OCI-LY3 (cell line): ENCODE results near the gene RNASE12.

Experiments
- CTCF ChIP-seq: fragments of 200-600, 300-600 bp; sonication (generic); IDR thresholded peaks from 2 replicates; pipeline ENCODE4 v1.5.1; 2014; ENCODE audit warnings: antibody characterized with exemption, low read length, low read depth
- EZH2phosphoT487 ChIP-seq: fragments of 200-600 bp; shearing (Covaris generic); IDR thresholded peaks from 2 replicates; pipeline ENCODE4 v1.6.1; 2018; ENCODE audit warnings: antibody characterized with exemption, mixed run types, low read depth

- TF ChIP-seq EZH2phosphoT487, result no peak
- no peak for TF ChIP-seq CTCF
These were observed 37.1 kb upstream of the RNASE12 start for GRCh38 chr14:20628063-20628854.
